DOHH2 (cell line): ENCODE measurements around the gene MDFI.

Experiments
- EZH2phosphoT487 ChIP-seq: fragments of 200-600 bp; sonication (generic); IDR thresholded peaks from 2 replicates; pipeline ENCODE4 v1.6.1; 2017; ENCODE audit warnings: borderline replicate concordance, mild to moderate bottlenecking, antibody characterized with exemption, low read length, moderate library complexity, mixed read lengths
- TF ChIP-seq, protein P1 (sequence below): fragments of 200-600 bp; sonication (generic); IDR thresholded peaks from one replicate; pipeline ENCODE4 v1.5.1; 2014; ENCODE audit warnings: antibody characterized with exemption, mild to moderate bottlenecking, low read depth, low read length; ENCODE audit not compliant: poor library complexity, severe bottlenecking

DNA sequence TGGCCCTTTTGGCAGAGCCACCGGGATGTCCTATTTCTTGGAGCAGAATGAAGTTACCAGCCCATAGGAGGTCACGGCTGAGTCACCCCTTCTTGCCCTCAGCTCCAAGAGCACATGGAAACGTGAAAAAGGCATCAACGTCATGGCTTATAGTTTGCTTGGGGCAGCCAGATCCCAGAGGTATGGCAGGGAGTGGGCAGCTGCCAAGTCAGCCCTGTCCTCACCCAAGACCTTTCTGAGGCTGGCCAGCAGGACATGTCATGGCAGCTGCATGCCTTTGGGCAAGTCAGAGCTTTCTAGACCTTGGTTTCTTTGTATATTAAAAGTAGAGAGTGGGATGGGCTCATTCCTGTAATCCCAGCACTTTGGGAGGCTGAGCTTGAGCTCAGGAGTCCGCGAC lies 8.2 kb upstream of the MDFI start:
- TF ChIP-seq, protein P1, sequence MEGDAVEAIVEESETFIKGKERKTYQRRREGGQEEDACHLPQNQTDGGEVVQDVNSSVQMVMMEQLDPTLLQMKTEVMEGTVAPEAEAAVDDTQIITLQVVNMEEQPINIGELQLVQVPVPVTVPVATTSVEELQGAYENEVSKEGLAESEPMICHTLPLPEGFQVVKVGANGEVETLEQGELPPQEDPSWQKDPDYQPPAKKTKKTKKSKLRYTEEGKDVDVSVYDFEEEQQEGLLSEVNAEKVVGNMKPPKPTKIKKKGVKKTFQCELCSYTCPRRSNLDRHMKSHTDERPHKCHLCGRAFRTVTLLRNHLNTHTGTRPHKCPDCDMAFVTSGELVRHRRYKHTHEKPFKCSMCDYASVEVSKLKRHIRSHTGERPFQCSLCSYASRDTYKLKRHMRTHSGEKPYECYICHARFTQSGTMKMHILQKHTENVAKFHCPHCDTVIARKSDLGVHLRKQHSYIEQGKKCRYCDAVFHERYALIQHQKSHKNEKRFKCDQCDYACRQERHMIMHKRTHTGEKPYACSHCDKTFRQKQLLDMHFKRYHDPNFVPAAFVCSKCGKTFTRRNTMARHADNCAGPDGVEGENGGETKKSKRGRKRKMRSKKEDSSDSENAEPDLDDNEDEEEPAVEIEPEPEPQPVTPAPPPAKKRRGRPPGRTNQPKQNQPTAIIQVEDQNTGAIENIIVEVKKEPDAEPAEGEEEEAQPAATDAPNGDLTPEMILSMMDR: no peak
- TF ChIP-seq EZH2phosphoT487: no peak
